RPMI8226 (cell line): ENCODE results near the gene C4BPA.

ENCODE experiments used
- DNase-seq: peaks from one replicate; pipeline ENCODE4 v3.0.0-alpha.2; 2015

C4BPA gene

DNA sequence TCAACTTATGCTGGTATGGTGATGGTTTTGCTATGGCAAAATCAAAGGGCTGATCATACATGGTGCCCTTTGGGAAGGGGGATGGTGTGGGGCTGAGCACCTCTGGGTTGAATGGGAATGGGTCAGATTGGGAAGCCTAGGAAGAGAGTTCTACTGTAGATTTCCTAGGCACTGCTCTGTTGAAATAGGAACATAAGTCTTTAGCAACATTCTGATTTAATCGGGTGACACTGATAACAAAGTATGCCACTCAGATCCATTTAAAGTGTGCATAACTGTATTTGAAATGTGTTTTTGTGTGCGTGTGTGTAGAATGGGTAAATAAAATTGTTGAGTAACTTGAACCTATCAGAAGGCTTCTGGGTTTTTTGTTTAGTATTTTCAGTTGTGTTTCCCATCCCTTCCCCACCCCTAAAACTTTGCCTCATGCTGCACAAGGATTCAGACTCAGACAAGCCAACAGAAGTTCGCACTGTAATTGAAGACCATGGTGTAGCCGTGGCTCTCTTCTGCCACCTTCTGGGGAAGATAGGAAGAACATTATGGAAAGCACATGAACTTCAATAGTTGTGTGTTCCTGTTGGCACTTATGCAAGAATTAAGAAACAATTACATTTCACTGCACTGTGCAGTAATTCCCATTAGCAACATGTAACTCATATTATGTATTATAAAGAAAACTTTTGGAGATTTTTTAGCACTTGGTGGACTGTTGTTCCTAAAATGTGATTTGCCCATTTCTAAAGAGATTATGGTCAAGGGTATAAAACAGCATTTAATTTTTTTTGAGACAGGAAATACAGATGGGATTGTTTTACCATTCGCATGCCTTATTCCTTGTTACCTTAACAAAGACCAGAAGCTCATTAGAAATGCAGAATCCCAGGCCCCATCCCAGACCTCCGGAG, 26.3 kb upstream of the C4BPA start:
- DNase-seq: peak; percentile 79

DNA sequence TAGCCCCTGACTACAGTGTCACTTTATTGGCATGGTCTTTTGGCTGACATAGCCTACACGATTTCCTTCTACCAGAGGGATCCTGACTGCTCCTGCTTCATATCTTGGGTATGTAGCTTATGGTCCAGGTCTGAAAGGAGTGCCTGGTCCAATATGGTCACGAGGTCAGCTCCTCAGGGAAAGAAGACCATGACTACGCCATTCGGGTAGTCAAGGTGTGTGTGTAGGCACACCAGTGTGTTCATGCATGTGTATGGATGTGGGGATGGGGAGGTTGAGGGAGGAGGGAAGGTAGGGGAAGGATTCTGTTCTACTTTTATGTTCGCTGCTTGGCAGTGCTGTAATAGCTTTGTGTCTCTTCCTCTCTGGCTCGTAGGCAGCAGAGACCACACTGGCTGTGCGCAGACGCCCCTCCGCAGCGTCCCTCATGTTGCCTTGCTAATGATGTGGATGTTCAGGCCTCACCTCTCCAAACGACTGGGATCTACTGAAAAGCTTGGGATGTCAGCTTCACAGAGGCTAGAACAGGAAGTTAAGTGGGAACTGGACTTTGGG, 25.4 kb upstream of the C4BPA start:
- DNase-seq: no peak

DNA sequence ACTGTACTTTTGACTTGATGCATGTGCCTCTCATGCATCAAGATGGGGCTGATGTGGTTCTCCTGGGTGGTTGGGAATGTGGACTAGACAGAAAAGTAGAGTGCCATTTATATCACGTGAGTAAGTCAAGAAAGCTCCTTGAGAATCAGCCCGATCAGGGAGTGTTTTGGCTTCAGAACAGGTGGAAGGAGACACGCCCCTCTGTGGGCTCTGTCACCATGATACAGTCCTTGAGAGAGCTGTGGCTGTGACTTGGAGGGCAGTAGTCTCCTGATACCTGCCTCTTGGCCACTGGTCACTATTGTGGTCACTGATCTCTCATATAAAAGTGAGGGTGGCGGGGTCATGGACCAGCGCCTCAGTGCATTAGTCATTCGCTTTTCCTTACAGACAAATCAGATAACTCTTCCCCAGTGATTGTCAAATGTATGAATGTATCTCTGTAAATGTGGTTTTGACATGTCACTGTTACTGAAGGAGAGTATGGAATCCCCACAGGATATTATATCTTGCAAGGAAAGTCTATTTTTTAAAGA, 24.3 kb upstream of the C4BPA start:
- DNase-seq: no peak

DNA sequence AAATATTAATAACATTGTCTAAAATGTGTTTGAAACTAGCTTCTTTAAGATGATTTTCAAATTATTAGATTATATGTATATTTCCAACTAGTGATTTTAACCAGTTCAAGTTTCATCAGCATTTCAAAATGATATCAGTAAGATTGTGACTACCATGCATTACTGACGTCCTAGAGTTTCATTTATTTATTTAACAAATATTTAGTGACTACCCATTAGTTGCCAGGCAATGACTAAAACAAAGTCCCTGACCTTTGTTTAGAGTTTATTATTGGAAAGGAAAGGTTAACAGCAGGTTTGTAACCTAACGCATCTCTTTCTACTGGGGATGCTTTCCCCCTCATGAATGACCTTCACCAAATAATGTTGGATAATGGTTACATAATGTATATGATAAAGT, 22.9 kb upstream of the C4BPA start:
- no peak for DNase-seq

GRCh38 chr1:207081806-207082205, 22.2 kb upstream of the C4BPA start:
- DNase-seq: no peak

- no peak for DNase-seq
Measured at GRCh38 chr1:207084232-207084631, 19.8 kb upstream of the C4BPA start.

GRCh38 chr1:207084701-207085180, 19.3 kb upstream of the C4BPA start:
- DNase-seq: peak; percentile 71

- DNase-seq: no peak
Measured at GRCh38 chr1:207085887-207086286, 18.1 kb upstream of the C4BPA start.

GRCh38 chr1:207088161-207088560, 15.9 kb upstream of the C4BPA start:
- DNase-seq: no peak

GRCh38 chr1:207088701-207089626, 15.1 kb upstream of the C4BPA start, which contains the start of gene C4BPB:
Gene C4BPB, plus strand, starts transcription at chr1:207088860. Its CDS starts 672 bp downstream, at chr1:207089532.
- DNase-seq: peak; percentile 45

- DNase-seq: no peak
Measured at GRCh38 chr1:207089627-207090355, 14.2 kb upstream of the C4BPA start.

DNA sequence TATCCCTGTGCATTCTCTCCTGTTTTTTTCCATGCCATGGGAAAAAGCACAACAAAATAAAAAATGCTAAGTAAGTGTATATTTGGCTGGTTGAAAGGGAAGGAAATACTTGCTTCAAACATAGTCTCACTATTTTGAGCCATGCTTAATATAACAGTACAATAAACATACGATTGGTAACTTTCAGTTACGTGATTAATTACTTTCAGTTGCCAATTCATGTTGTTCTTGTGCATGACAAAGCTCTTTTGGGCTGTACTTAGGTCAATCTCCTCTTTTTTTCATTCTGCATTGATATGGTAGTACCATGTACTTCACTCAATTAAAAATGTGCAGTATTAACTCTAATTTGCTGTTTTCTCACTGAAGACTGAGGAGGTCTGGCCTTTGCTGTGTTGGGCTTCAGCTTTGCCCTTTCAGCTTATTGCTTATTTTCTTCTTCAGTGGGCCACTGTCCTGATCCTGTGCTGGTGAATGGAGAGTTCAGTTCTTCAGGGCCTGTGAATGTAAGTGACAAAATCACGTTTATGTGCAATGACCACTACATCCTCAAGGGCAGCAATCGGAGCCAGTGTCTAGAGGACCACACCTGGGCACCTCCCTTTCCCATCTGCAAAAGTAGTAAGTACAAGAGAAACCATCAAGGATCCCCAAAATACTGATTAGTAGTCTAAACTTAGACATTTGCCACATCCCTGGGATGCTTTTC, 12.7 kb upstream of the C4BPA start:
- no peak for DNase-seq

- DNase-seq: no peak
Measured at GRCh38 chr1:207093944-207094343, 10.1 kb upstream of the C4BPA start.

- no peak for DNase-seq
Measured at GRCh38 chr1:207097871-207098324, 6.1 kb upstream of the C4BPA start.

DNA sequence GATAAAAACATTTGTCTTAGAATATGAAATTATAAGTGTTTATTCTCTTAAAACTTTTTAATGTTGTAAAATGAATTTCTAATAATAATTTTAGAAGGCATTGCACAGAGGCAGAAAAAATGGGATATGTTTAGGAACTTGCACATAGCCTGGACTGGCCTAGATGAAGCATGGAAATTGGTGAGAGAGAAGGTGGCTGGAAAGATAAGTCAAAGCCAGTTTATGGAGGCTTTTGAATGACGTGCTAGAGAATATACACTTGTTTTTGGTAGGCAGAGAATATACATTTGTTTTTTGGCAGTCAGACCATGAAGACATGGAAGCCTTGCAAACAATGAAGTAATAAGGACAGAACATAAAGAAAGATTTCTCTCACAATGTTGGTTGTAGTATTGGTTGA, 2.3 kb upstream of the C4BPA start:
- no peak for DNase-seq

GRCh38 chr1:207102146-207102545, 1.9 kb upstream of the C4BPA start:
- DNase-seq: no peak

GRCh38 chr1:207102659-207103058, 1.4 kb upstream of the C4BPA start:
- no peak for DNase-seq

- no peak for DNase-seq
Measured at GRCh38 chr1:207109004-207109403, 5.0 kb downstream of the C4BPA start.

DNA sequence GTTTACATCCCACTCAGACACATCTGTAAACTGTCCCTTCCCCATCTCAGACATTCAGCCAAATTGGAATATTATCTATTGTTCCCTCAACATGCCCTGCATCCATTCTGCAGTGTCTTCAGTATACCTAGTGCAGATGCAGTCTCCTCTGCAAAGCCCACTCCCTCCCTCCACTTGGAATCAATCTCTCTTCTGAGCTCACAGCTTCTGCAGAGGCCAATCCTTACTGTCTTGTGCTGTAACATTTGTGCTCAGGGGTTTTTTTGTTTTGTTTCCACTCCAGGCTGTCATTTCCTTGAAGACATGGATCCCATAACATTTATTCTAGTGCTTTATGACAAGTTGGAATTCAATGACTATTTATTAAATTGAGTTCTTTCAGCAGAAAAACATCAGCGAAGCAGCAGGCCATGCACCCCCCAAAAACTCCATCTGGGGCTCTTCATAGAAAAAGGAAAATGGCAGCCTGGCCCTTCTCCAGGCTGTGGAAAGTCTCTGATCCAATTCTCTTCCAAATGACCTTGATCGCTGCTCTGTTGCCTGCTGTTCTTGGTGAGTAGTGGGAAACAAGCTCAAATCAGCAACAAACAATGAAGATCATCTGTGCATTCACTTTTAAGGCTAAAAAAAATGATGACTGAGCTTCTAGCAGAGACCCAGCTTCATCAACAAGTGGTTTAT, 8.7 kb downstream of the C4BPA start:
- DNase-seq: no peak

DNA sequence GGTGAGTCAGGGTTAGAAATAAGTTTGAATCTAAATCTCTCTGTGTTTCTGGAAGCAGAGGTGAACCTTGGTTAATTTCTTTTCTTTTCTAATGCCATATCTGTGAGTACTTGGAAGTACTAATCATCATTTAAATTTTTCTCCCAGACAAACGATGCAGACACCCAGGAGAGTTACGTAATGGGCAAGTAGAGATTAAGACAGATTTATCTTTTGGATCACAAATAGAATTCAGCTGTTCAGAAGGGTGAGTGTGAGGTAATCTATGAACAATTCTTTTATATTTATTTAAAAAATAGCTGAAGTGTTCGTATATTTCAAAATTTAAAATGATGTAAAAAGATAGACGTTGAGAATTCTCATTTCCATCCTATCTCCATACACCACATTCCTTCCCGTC, 11.2 kb downstream of the C4BPA start:
- DNase-seq: no peak

DNA sequence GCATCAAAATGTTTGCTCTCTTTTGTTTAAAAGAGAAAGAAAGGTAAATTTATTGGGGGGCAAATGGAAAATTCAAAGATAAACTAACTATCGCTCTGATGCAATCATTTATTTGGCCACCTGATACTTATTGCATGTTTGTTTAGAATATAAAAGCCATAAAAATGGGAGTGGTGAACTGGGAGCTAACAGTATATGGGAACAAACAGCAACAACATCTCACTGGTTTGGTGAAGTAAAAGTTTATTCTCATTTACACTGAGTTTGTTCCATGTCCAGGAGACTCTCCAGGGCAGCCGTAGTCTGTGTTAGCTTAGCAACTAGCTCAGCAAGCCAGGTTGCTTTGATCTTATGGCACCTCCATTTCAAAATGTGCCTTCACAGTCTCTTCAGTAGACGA, 20.4 kb downstream of the C4BPA start:
- no peak for DNase-seq
